Posterior vena cava (tissue), 2 donors: ENCODE results near the gene ALPP. TPM values are rescaled to one million over a fixed set of nuclear protein-coding genes. Genes with fewer than 3 reads are reported as not detected.
"Not testable (repeated sequence)": the region's sequence is repeated elsewhere in the genome, so short reads cannot be mapped to it uniquely, and the experiment has no call there.

ENCODE experiments used
- DNase-seq: peaks from one replicate; pipeline ENCODE4 v3.0.0-alpha.2; 2020; ENCODE audit warnings: low spot score
- intact Hi-C, 2 donors: fragments of 100-400 bp; cut with DNase I; formaldehyde crosslinking; loops; one replicate each; pipeline versions ENCODE4 v1.14.1 to v1.14.2; 2022 to 2023
- total RNA-seq, 2 donors: library from RNA; stranded (reverse); fragmentation: NEBNext Ultra II Directional; extraction: Animal tissue kit (Norgen Biotek cat#: 25700); gene quantifications; one replicate each; pipeline ENCODE4 v1.2.1, GENCODE V29; 2021
- donor health status: DM: yes; HTN: yes; CAD: no.
- donor health status: DM: yes; HTN: yes; CAD: no.

The ALPP gene
- total RNA-seq, 2 donors from 2014 or later: not detected

DNA sequence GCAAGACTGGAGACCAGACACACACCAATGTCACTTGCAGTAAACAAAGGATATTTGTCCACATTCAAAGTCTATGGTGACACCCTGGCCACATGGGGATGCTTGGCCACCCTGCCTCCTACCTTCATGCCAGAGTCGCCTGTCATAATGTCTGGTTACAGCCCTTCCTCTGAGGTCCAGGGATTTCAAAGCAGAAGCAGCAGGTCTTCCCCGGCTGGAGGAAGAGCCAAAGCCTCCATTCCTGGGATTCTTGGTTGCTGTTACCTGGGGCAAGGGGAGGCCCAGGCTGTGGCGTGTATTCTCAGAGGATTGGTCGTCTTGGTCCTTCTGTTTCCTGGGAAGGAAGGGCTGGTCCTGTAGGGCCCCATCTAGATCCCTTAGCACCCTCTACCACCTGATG, 2.3 kb upstream of the ALPP start:
- intact Hi-C loops: no loop called here
- DNase-seq: peak; percentile 51

DNA sequence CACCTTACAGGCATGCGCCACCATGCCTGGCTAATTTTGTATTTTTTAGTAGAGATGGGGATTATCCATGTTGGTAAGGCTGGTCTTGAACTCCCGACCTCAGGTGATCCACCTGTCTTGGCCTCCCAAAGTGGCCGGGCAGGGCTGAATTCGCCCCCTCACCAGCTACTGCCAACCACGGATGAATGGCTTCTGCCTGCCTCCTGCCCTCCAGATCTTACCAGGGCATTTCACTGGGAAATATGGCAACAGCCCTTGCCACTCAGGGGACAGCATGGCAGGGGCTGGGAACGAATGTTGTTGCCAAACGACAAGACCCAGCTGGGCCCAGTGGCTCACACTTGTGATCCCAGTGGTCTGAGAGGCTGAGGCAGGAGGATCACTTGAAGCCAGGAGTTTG, 1.8 kb upstream of the ALPP start:
- intact Hi-C loops: no loop called here

DNA sequence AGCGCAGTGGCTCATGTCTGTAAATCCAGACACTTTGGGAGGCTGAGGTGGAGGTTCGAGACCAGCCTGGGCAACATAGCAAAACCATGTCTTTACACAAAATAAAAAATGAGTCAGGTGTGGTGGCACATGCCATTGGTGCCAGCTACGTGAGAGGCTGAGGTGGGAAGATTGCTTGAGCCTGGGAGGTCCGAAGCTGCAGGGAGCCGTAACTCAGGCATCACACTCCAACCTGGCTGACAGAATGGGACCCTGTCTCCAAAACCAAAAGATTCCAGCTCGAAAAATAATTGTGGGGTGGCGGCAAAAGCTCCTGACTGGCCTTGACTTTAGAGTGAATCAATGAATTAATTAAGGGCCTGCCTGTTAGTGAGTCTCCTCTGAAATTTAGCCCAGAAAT, 1.2 kb upstream of the ALPP start:
- intact Hi-C loops: no loop called here
- no peak for DNase-seq

More for the DNA sequence above, 1.8 kb upstream of the ALPP start:
- DNase-seq: peak; percentile 55

DNA sequence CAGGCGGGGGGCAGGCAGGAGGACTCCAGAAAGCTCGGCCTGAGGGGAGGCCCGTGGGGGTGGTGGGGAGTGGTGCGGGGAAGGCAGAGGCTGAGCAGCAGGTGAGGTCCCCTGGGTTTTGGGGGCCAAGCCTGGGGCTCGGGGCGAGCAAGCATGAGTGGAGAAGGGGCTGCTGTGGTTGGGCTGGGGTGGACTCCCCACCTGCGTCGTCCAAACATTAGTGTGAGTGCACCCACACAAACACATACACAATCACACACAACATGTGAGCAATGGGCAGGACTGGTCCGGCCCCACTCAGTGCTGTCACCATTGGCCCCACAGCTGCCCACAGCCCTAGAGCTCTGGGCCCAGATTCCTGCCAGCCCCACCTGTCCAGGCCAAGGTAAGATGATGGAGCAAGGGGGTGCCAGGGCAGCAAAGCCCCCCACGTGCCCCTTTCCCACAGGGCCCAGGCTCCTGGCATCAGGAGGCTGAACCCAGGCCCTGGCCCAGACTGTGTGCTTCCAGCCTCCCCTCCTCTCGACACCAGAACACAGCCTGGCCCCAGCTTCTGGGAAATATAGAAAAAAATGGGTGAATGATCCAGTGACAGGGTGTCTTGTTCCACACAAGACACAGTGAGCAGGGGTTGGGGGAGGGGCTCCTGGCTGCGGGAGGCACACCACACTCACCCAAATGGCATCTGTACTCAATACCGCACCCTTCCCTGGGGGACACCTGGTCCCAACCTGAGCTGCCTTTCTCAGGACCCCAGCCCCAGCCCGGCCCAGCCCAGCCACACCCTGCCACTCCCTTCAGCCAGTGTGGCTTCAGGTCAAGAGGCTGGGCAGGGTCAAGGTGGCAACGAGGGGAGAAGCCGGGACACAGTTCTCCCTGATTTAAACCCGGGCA, 463 bp upstream of the ALPP start:
- DNase-seq: peak; percentile 59
- intact Hi-C loops: no loop called here

DNA sequence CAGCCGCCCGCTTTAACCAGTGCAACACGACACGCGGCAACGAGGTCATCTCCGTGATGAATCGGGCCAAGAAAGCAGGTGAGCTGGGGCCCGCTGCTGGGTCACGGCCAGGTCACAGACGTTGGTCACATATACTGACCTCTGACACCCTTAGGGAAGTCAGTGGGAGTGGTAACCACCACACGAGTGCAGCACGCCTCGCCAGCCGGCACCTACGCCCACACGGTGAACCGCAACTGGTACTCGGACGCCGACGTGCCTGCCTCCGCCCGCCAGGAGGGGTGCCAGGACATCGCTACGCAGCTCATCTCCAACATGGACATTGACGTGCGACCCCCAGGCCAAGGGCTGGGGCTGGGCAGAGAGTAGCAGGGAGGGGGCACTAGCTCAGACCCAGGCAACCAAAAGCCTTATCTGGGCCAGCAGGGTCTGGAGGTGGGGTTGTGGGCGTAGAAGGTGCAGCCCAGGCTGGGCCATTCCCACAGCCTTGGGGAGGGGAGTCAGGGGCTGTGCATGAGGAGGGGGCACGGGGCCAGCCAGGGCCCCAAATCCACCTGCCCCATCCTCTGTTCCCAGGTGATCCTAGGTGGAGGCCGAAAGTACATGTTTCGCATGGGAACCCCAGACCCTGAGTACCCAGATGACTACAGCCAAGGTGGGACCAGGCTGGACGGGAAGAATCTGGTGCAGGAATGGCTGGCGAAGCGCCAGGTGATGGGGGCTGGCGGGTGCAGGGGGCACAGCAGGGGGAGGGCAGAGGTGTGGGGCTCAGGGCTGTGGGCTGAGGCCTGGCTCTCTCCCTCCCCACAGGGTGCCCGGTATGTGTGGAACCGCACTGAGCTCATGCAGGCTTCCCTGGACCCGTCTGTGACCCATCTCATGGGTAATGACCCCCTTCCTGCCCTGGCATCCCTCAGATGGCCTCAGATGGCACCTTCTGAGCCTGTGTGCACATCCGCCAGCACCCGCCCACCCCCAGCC, 1.3 kb downstream of the ALPP start:
- peak; percentile 75 for DNase-seq
- intact Hi-C loops: not testable (repeated sequence)

DNA sequence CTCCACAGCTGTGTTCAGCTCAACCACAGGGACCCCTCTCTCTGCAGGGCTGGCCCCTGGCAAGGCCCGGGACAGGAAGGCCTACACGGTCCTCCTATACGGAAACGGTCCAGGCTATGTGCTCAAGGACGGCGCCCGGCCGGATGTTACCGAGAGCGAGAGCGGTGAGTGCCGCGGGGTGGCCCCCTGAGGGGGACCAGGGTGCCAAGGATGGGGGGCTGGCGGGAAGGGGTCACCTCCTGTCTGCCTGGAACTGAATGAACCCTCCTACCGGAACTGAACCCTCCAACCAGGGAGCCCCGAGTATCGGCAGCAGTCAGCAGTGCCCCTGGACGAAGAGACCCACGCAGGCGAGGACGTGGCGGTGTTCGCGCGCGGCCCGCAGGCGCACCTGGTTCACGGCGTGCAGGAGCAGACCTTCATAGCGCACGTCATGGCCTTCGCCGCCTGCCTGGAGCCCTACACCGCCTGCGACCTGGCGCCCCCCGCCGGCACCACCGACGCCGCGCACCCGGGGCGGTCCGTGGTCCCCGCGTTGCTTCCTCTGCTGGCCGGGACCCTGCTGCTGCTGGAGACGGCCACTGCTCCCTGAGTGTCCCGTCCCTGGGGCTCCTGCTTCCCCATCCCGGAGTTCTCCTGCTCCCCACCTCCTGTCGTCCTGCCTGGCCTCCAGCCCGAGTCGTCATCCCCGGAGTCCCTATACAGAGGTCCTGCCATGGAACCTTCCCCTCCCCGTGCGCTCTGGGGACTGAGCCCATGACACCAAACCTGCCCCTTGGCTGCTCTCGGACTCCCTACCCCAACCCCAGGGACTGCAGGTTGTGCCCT, 2.9 kb downstream of the ALPP start:
- intact Hi-C loops: not testable (repeated sequence)
- DNase-seq: peak; percentile 78

DNA sequence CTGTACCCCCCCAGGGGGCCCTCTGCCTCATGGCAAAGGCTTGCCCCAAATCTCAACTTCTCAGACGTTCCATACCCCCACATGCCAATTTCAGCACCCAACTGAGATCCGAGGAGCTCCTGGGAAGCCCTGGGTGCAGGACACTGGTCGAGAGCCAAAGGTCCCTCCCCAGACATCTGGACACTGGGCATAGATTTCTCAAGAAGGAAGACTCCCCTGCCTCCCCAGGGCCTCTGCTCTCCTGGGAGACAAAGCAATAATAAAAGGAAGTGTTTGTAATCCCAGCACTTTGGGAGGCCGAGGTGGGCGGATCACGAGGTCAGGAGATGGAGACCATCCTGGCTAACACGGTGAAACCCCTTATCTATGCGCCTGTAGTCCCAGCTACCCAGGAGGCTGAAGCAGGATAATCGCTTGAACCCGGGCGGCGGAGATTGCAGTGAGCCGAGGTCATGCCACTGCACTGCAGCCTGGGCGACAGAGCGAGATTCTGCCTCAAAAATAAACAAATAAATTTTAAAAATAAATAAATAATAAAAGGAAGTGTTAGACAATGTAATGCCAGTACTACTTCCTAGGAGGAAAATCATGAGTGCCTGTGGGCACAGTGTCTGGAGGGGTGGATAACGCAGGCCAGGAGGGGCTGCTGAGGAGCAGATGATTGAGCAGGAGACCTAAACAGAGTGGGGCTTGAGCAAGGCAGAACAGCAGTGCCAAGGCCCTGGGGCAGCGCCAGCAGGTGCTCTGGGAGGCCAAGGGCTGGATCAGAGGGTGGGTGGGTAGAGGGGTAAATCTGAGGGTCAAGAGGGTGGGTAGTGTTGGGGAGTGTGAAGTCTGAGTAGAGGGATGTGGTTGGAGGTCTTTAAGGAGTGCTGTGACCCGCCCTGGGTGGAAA, 4.0 kb downstream of the ALPP start:
- intact Hi-C loops: no loop called here
- peak; percentile 56 for DNase-seq

DNA sequence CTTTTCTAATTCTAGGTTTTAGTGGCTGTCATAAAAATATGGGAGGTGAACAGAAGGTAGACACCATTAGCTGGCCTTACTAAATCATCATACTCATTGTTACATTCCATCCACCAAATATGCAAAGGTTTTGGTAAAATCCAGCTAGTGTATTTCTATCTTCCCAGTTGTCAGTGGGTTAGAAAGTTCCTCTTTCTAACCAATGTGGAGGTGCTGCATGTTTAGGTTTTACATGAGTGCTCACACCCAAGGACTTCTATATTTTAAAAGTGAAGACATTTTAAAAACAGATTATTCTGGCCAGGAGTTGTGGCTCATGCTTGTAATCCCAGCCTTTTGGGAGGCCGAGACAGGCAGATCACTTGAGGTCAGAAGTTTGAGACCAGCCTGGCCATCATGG, 5.9 kb downstream of the ALPP start:
- no peak for DNase-seq
- intact Hi-C loops: no loop called here

DNA sequence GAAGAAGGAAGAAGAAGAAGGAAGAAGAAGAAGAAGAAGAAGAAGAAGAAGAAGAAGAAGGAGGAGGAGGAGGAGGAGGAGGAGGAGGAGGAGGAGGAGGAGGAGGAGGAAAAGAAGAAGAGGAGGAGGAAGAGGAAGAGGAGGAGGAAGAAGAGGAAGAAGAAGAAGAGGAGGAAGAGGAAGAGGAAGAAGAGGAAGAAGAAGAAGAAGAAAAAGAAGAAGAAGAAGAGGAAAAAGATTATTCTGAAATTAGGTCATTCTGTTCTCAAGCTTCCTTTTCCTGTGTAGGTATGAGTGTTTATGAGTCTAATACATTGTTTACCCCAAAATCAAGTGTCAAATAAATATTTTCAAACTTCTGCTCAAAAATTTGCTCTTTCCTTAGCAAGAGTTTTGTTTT, 6.5 kb downstream of the ALPP start:
- intact Hi-C loops, DNase-seq: not testable (repeated sequence)

DNA sequence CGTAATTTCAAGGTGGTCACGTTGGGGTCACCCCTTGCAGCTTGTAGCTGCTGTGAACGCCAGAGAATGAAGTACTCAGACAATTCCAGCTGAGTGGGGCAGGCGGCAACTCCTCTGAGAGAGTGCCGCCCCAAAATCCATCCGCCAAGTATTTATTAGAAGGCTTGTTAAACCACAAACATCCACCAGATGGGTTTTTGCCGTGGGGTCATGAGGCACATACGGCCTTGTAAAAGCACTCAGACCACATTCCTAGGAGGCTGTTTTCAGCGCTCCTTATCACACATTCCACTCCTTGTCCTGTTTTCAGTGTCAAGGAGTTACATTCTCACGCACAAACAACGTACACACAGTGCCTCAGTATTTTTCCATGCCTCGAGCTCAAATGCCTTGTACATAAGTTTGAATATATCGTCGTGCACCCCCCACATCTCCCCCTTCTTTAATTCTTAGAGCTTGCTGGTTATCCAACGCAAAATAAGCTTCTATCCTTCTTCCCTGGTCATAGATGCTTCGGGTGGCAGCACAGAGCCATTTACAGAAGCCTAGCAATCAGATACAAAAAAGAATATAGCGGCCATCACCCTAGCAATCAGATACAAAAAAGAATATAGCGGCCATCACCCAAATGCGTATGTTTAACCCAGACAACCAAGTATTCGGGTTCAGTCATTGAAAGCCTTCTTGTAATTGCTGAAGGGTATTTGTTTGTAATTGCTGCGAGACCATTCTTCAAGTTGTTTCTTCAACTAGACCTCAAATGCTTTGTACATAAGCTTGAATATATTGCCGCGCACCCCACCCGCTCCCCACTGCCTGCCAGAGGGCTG, 7.3 kb downstream of the ALPP start:
- no peak for DNase-seq

DNA sequence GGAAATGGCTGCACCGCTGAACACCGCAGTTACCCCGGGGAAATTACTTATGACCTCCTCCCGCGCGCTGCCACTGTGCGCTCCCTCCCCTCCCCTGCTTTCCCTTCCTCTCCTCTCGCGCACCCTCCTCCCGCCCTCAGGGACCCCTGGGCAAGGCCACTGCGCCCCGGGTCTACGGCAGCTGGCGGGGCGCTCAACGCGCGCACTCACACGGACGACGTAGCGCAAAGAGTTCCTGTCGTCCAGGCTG, 7.9 kb downstream of the ALPP start:
- no peak for DNase-seq
- intact Hi-C loops: no loop called here

More for the DNA sequence above, 7.3 kb downstream of the ALPP start:
- intact Hi-C loops: no loop called here

DNA sequence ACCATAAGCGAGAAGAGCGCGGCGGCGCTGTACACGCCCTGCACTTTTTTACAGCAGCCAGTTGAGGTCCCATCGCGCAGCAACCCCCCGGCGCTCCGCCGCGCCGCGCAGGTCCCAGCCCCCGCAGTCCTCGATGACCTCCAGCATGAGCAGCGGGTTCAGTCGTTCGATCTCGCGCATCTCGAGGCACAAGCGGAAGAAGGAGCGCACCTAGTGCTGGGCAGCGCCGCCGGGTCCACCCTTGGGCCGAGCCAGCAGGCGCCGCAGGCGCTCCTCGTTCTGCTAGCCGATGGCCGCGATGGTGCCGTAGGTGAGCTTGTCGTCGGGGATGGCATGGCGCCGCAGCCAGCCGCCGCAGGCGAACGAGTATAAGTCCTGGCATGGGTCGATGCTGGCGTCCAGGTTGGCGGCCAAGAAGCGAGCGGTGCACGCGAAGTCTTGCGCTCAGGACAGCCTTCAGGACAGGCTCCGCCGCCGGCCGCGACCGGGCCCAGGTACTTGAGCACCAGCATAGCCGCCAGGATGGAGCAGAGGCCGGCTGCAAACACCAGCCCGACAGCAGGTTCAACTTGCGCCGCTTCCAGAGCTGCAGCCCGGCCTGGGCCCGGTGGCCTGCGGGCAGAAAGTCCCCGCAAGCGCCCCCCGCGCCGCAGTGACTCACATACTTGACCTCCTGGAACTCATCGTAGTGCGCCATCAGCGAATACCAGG, 8.3 kb downstream of the ALPP start:
- intact Hi-C loops: no loop called here
- DNase-seq: no peak

DNA sequence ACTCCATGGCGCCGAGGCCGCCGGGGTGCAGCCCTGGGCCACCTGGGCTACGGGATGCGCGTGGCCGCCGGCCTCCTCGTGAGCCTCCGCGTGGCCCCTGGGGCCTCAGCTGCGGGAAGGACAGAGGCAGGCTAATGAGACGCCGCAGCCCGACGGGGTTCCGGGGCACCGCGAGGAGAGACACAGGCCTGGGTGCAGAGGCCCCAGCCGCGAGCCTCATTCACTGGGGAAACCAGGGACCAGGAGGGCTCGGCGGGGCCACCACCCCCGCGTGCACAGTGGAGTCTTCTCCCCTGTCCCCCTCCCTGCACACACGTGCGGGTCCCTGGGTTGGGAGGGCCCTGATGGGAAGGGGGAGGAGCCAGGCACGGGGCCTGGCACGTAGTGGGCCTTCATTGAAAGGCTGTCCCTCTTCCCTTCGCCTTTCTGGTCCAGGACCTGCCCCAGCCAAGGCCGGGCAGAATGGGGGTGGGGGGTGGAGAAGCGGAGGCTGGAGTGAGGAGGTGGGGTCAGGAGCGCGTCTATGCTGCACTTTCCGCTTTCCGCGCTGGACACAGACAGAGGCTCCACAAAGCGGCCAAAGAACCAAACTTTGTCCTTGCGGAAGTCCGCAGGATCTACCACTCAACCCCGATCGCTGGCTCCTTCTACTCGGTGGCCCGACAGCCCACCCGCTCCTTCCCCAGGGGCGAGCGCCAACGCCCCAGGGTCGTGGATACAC, 9.1 kb downstream of the ALPP start:
- intact Hi-C loops: no loop called here
- DNase-seq: peak; percentile 58

DNA sequence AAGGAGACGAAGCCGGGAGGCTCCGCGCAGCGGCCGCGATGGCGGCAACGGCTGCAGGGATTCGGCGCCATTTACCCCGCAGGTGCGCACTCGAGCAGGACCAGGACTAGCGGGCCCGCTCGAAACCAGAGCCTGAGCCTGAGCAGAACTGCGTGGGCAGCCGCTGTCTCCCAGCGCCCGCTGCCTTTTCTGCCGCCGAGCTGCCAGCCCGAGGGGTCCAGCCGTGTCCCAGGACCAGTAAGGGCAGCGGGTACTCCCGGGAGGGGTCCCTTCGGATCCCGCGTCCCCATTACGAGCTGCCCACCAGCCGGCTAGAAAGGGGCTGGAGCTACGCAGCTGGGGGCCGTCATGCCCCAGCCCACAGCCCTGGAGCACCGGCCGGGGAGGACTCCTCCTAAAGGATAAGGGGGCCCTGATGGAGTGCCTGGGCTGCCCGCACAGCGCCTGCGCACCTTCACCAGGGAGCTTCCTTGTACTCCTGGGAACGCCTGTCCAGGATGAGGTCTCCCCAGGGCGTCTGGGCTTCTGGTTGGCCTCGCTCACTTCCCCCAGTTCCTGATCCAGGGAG, 9.9 kb downstream of the ALPP start:
- DNase-seq: peak; percentile 74
- intact Hi-C loops: no loop called here

DNA sequence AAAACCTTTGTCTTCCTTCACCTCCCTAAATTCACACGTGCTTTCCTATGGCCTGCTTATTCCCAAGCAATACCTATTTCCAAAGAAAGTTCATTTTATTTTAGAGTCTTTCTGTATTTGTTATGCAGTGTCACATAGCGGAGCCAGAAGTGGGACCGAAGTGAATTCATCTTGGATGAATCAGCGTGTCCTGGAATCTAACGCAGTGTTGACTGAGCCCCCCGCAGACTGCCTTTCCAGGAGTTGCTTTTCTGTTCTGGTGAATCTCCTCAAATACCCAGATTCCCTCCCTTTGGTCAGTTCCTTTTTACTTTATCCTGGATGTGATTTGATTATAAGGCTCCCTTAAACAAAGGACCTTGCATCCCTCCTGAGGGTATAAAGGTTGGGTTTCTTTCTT, 10.8 kb downstream of the ALPP start:
- intact Hi-C loops: no loop called here

DNA sequence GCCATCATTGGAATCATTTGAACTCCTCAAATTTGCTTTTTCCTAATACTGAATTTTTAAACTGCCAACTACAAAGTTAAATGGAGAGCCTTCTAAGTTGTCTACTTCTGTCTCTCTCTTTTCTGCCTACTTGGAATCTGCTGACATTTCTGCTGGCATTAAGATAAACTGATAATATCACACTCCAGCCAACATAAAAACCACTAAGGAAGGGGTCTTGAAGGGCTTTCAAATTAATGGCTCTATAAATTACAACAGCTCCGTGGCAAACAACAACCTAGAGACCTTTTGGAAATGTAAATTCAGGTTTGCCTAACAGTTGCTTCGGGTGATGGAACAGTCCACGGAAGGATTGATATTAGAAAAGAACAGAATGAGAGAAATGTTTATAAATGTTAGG, 12.1 kb downstream of the ALPP start:
- intact Hi-C loops: no loop called here
- no peak for DNase-seq

More for the DNA sequence above, 10.8 kb downstream of the ALPP start:
- DNase-seq: peak; percentile 19
